ENCODE data around the gene EPHA7. TPM values are rescaled to one million over a fixed set of nuclear protein-coding genes. Genes with fewer than 3 reads are reported as not detected.

The EPHA7 gene
- total RNA-seq, 1 experiment from 2014 or later, result not detected

DNA sequence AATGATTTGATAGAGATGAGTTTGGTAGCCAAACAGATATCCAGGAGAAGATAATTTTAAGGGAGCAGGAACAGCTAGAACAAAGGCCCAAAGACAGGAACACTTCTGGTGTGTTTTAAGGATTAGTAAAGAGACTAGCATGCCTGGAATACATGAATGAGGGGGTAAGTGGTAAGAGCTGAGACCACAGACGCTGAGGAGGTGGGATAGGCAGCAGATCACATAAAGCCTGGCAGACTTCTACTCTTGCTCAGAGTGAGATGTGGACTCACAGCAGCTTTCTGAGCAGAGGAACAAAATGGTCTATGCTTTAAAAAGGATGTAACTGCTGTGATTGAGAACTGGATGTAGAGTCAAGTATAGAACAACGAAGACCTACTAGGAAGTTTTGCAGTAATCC is 100.1 kb downstream of the EPHA7 start:
- Mint-ChIP-seq H3K27ac (ENCODE audit: unreplicated experiment) (no peak overlapping the region), H3K4me3 (ENCODE audit: unreplicated experiment) (no peak overlapping the region), H3K4me1 (ENCODE audit: low read depth, unreplicated experiment) (no peaks in the 10 kb centered on the region), H3K9me3 (ENCODE audit: unreplicated experiment) (no peaks in the 10 kb centered on the region), H3K27me3 (ENCODE audit: insufficient read depth, unreplicated experiment) (no peaks in the 10 kb centered on the region), H3K36me3 (ENCODE audit: insufficient read depth, unreplicated experiment) (no peaks in the 10 kb centered on the region)
- BruUV-seq (replicated peaks), result no TSS peak
- intact Hi-C loops (cut with micrococcal nuclease; ENCODE audit: unreplicated experiment), result no loop called here
- Histone ChIP-seq H3K4me1 (no peaks in the 10 kb centered on the region), H3K36me3 (ENCODE audit: control insufficient read depth, insufficient read depth, low read length) (no peaks in the 10 kb centered on the region), H3K27me3 (replicated peaks; ENCODE audit: control insufficient read depth, insufficient read depth, low read length) (no peaks in the 10 kb centered on the region), H3K9me3 (no peaks in the 10 kb centered on the region), H3K4me3 (ENCODE audit: low read depth, low read length) (no peak overlapping the region)
- no peak for DNase-seq
- CTCF ChIA-PET, result no interaction called here
- POLR2A ChIA-PET, result no interaction called here
- TF ChIP-seq, protein P1, sequence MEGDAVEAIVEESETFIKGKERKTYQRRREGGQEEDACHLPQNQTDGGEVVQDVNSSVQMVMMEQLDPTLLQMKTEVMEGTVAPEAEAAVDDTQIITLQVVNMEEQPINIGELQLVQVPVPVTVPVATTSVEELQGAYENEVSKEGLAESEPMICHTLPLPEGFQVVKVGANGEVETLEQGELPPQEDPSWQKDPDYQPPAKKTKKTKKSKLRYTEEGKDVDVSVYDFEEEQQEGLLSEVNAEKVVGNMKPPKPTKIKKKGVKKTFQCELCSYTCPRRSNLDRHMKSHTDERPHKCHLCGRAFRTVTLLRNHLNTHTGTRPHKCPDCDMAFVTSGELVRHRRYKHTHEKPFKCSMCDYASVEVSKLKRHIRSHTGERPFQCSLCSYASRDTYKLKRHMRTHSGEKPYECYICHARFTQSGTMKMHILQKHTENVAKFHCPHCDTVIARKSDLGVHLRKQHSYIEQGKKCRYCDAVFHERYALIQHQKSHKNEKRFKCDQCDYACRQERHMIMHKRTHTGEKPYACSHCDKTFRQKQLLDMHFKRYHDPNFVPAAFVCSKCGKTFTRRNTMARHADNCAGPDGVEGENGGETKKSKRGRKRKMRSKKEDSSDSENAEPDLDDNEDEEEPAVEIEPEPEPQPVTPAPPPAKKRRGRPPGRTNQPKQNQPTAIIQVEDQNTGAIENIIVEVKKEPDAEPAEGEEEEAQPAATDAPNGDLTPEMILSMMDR (IDR thresholded peaks at IDR 0.05; ENCODE audit: insufficient read depth in 1 of 2, low read depth in 1 of 2, low read length in 1 of 2, severe bottlenecking in 1 of 2, unreplicated experiment in 1 of 2), result no peak

GRCh38 chr6:93318121-93318520 is 101.2 kb downstream of the EPHA7 start:
- Mint-ChIP-seq H3K36me3 (ENCODE audit: insufficient read depth, unreplicated experiment) (no peaks in the 10 kb centered on the region), H3K27me3 (ENCODE audit: insufficient read depth, unreplicated experiment) (no peaks in the 10 kb centered on the region), H3K4me3 (ENCODE audit: unreplicated experiment) (no peak overlapping the region), H3K4me1 (ENCODE audit: low read depth, unreplicated experiment) (no peaks in the 10 kb centered on the region), H3K9me3 (ENCODE audit: unreplicated experiment) (no peaks in the 10 kb centered on the region), H3K27ac (ENCODE audit: unreplicated experiment) (no peak overlapping the region)
- ChIA-PET CTCF (no interaction called here), POLR2A (no interaction called here)
- intact Hi-C loops (cut with micrococcal nuclease; ENCODE audit: unreplicated experiment), result no loop called here
- DNase-seq, result no peak
- BruUV-seq (replicated peaks), result no TSS peak
- H3K27me3 ChIP-seq (replicated peaks; ENCODE audit: control insufficient read depth, insufficient read depth, low read length), result no peaks in the 10 kb centered on the region
- TF ChIP-seq, protein P1 (IDR thresholded peaks at IDR 0.05; ENCODE audit: insufficient read depth in 1 of 2, low read depth in 1 of 2, low read length in 1 of 2, severe bottlenecking in 1 of 2, unreplicated experiment in 1 of 2), result no peak
- H3K9me3 ChIP-seq, result no peaks in the 10 kb centered on the region
- no peaks in the 10 kb centered on the region for H3K36me3 ChIP-seq (ENCODE audit: control insufficient read depth, insufficient read depth, low read length)
- no peaks in the 10 kb centered on the region for H3K4me1 ChIP-seq
- H3K4me3 ChIP-seq (ENCODE audit: low read depth, low read length), result no peak overlapping the region

- DNase-seq, result no peak
- H3K36me3 ChIP-seq (ENCODE audit: control insufficient read depth, insufficient read depth, low read length), result no peaks in the 10 kb centered on the region
- POLR2A ChIA-PET, result no interaction called here
- no peak overlapping the region for H3K4me3 ChIP-seq (ENCODE audit: low read depth, low read length)
- no peaks in the 10 kb centered on the region for H3K36me3 Mint-ChIP-seq (ENCODE audit: insufficient read depth, unreplicated experiment)
- CTCF ChIA-PET, result no interaction called here
- H3K4me3 Mint-ChIP-seq (ENCODE audit: unreplicated experiment), result no peak overlapping the region
- H3K4me1 ChIP-seq, result no peaks in the 10 kb centered on the region
- no peaks in the 10 kb centered on the region for H3K27me3 ChIP-seq (replicated peaks; ENCODE audit: control insufficient read depth, insufficient read depth, low read length)
- H3K27ac Mint-ChIP-seq (ENCODE audit: unreplicated experiment), result no peak overlapping the region
- H3K27me3 Mint-ChIP-seq (ENCODE audit: insufficient read depth, unreplicated experiment), result no peaks in the 10 kb centered on the region
- no peaks in the 10 kb centered on the region for H3K4me1 Mint-ChIP-seq (ENCODE audit: low read depth, unreplicated experiment)
- no peaks in the 10 kb centered on the region for H3K9me3 ChIP-seq
- TF ChIP-seq, protein P1 (IDR thresholded peaks at IDR 0.05; ENCODE audit: insufficient read depth in 1 of 2, low read depth in 1 of 2, low read length in 1 of 2, severe bottlenecking in 1 of 2, unreplicated experiment in 1 of 2), result no peak
- BruUV-seq (replicated peaks), result no TSS peak
- no peaks in the 10 kb centered on the region for H3K9me3 Mint-ChIP-seq (ENCODE audit: unreplicated experiment)
- intact Hi-C loops (cut with micrococcal nuclease; ENCODE audit: unreplicated experiment), result no loop called here
Measured at GRCh38 chr6:93317592-93317991, 101.8 kb downstream of the EPHA7 start.

All from Caco-2 (cell line).